Fibroblast of villous mesenchyme (primary cell): ENCODE results near the gene MGLL. TPM values are rescaled to one million over a fixed set of nuclear protein-coding genes. Genes with fewer than 3 reads are reported as not detected.
A peak's percentile ranks its signal among the peaks of the same experiment; 100 is the strongest.

ENCODE experiments used
- DNase-seq: peaks from one replicate; pipeline ENCODE4 v3.0.0-alpha.2; 2010; ENCODE audit warnings: low read depth
- H3K4me3 ChIP-seq: 2 replicates; pipeline ENCODE4 v1.5.1; 2011; ENCODE audit warnings: low read depth, mild to moderate bottlenecking, low read length
- CTCF ChIP-seq: IDR thresholded peaks from 2 replicates; pipeline ENCODE4 v1.5.1; 2012; ENCODE audit warnings: low read depth, mild to moderate bottlenecking, low read length; ENCODE audit not compliant: insufficient read depth
- total RNA-seq: library from RNA; depleted of rRNA; stranded (reverse); fragments of >200 nt; gene quantifications from 2 replicates; pipeline ENCODE4 v1.2.3, GENCODE V29; 2012

Gene MGLL
- total RNA-seq, 1 donor, result 141 TPM

- no peak for DNase-seq
- TF ChIP-seq CTCF, result no peak
- no peak overlapping the region for H3K4me3 ChIP-seq
Observed at GRCh38 chr3:127839099-127839498, 16.8 kb upstream of the MGLL start.

- no peak for TF ChIP-seq CTCF
- no peak for DNase-seq
- no peak overlapping the region for H3K4me3 ChIP-seq
Observed at GRCh38 chr3:127835993-127836882, 13.9 kb upstream of the MGLL start.

GRCh38 chr3:127834771-127835170 lies 12.5 kb upstream of the MGLL start:
- no peak for TF ChIP-seq CTCF
- H3K4me3 ChIP-seq, result no peak overlapping the region
- DNase-seq, result no peak

- H3K4me3 ChIP-seq, result no peak overlapping the region
- DNase-seq, result no peak
- TF ChIP-seq CTCF, result no peak
Observed at GRCh38 chr3:127833281-127834032, 11.1 kb upstream of the MGLL start.

- no peak overlapping the region for H3K4me3 ChIP-seq
- TF ChIP-seq CTCF, result peak; percentile 74
- peak; percentile 58 for DNase-seq
Observed at GRCh38 chr3:127831723-127832172, 9.4 kb upstream of the MGLL start.

GRCh38 chr3:127829537-127829936 lies 7.2 kb upstream of the MGLL start:
- H3K4me3 ChIP-seq, result no peak overlapping the region
- DNase-seq, result no peak

More at GRCh38 chr3:127829537-127829936, 7.2 kb upstream of the MGLL start:
- no peak for TF ChIP-seq CTCF
